ENCODE measurements around the gene TMA7.

DNA sequence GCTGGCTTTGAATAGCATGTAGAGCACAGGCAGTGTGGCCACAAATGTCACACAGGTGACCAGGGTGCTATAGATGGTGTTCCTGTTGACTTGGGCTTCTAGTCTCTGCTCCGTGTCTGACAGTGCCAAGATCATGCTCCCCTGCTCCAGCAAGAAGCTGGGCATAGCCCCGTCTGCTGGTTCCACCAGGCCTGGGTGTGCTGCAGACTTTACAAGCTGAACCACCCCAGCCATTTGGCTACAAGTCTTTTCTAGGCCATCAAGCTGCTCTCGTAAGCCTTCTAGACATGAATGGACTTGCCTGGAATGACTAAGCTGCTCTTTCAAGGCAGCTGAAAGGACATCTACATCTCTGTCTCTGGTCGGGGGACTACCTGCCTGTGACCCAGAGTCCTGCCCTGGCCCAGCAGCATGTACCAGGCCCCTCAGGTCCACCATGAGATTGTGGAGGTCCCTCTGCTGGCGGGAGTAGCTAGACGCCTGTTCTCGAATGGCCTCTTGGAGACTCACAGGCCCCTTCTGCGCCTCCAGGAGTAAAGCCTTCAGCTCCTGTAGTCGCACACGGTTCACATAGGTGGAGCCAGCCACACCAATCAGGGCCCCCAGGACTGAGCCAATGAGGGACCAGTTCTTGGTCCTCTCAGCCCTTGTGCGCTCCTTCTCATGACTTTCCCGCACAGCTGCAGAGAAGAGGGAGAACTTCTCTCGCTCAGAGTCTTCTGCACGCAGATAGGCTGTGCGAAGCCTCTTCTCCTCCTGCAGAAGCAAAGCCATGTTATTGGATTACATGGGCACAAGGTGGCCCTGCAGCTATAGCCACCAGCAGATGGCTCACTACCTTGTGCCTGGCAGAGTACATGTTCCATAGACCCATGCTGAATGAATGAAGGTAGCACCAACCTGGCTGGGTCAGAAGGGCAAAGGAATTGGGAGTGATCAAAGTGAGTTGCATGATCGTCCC, 7.4 kb upstream of the TMA7 start:
- TF ChIP-seq POLR2AphosphoS5 (IDR thresholded peaks at IDR 0.05) (no peak), POLR2A (IDR thresholded peaks at IDR 0.05) (no peak), EP300 (IDR thresholded peaks at IDR 0.05; ENCODE audit: low read depth) (no peak)
- TF ChIP-seq, protein P1, sequence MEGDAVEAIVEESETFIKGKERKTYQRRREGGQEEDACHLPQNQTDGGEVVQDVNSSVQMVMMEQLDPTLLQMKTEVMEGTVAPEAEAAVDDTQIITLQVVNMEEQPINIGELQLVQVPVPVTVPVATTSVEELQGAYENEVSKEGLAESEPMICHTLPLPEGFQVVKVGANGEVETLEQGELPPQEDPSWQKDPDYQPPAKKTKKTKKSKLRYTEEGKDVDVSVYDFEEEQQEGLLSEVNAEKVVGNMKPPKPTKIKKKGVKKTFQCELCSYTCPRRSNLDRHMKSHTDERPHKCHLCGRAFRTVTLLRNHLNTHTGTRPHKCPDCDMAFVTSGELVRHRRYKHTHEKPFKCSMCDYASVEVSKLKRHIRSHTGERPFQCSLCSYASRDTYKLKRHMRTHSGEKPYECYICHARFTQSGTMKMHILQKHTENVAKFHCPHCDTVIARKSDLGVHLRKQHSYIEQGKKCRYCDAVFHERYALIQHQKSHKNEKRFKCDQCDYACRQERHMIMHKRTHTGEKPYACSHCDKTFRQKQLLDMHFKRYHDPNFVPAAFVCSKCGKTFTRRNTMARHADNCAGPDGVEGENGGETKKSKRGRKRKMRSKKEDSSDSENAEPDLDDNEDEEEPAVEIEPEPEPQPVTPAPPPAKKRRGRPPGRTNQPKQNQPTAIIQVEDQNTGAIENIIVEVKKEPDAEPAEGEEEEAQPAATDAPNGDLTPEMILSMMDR (IDR thresholded peaks at IDR 0.05), result peak in 4 of 5 experiments; percentile 6 to 25 (median 20)
